CD4-positive, alpha-beta T cell (primary cell): ENCODE measurements around the gene SNX13. TPM values are rescaled to one million over a fixed set of nuclear protein-coding genes. Genes with fewer than 3 reads are reported as not detected.

Experiments used
- ATAC-seq: fragments of 200-7000 bp; cut with Tn5 transposase; one replicate; pipeline ENCODE4 v1.10.0; 2022; ENCODE audit warnings: mild to moderate bottlenecking; ENCODE audit not compliant: poor library complexity
- CTCF ChIA-PET: fragments of 350-600 bp; sonication (Branson Sonifier 250); formaldehyde crosslinking; loops from one replicate; lab custom pipeline; 2021; ENCODE audit warnings: antibody characterized with exemption, inconsistent platforms; lab: Charles Lee
- POLR2A ChIA-PET: fragments of 350-600 bp; sonication (Branson Sonifier 250); formaldehyde crosslinking; loops from one replicate; lab custom pipeline; 2021; ENCODE audit warnings: antibody characterized with exemption, inconsistent platforms; lab: Charles Lee
- DNase-seq, 14 experiments: peaks; one replicate each; pipeline ENCODE4 v3.0.0-alpha.2; 2013 to 2020; ENCODE audit warnings: mixed read lengths in 2 of 14
- H3K27ac ChIP-seq, 2 donors: one replicate each; pipeline versions ENCODE4 v1.5.1 to v1.7.0; 2013; ENCODE audit warnings: low read length in 2 of 2, low read depth in 1 of 2, mild to moderate bottlenecking in 1 of 2
- H3K27me3 ChIP-seq, 2 experiments: 1 replicate in 1 of 2; 2 replicates in 1 of 2; pipeline versions ENCODE4 v1.6.1 to v1.7.0; 2013; ENCODE audit warnings: low read length in 2 of 2, control low read depth in 1 of 2, mild to moderate bottlenecking in 1 of 2, moderate library complexity in 1 of 2; ENCODE audit not compliant: insufficient read depth in 2 of 2, control insufficient read depth in 1 of 2
- H3K36me3 ChIP-seq: one replicate; pipeline ENCODE4 v1.6.1; 2013; ENCODE audit warnings: low read length, control low read depth; ENCODE audit not compliant: insufficient read depth
- H3K4me1 ChIP-seq: one replicate; pipeline ENCODE4 v1.6.1; 2013; ENCODE audit warnings: low read length, control low read depth; ENCODE audit not compliant: insufficient read depth
- H3K4me3 ChIP-seq: one replicate; pipeline ENCODE4 v1.5.1; 2013; ENCODE audit warnings: mild to moderate bottlenecking, low read length, moderate library complexity
- H3K9me3 ChIP-seq, 2 experiments: 1 replicate in 1 of 2; 2 replicates in 1 of 2; pipeline versions ENCODE4 v1.6.1 to v1.7.0; 2013; ENCODE audit warnings: low read length in 2 of 2, mild to moderate bottlenecking in 2 of 2, control low read depth in 1 of 2, moderate library complexity in 1 of 2; ENCODE audit not compliant: control insufficient read depth in 1 of 2, insufficient read depth in 1 of 2
- H3K27ac Mint-ChIP-seq: one replicate; pipeline ENCODE4 v1.8.0; 2020; ENCODE audit warnings: mixed read lengths
- H3K27me3 Mint-ChIP-seq: one replicate; pipeline ENCODE4 v1.8.0; 2021; ENCODE audit warnings: mixed read lengths
- H3K36me3 Mint-ChIP-seq: one replicate; pipeline ENCODE4 v1.8.0; 2021; ENCODE audit warnings: low read depth, mixed read lengths
- H3K4me1 Mint-ChIP-seq: one replicate; pipeline ENCODE4 v1.8.0; 2021; ENCODE audit warnings: low read depth, mixed read lengths
- H3K4me3 Mint-ChIP-seq: one replicate; pipeline ENCODE4 v1.8.0; 2020; ENCODE audit warnings: mild to moderate bottlenecking, mixed read lengths
- H3K9me3 Mint-ChIP-seq: one replicate; pipeline ENCODE4 v1.8.0; 2020; ENCODE audit warnings: mixed read lengths
- intact Hi-C, 2 experiments: fragments of 100-400 bp; cut with DNase I in 1 of 2; cut with micrococcal nuclease in 1 of 2; formaldehyde crosslinking; loops; one replicate each; pipeline versions ENCODE4 v1.15.1 to v1.9.0; 2023 to 2025; cut with DNase I, micrococcal nuclease
- total RNA-seq, 174 experiments: library from RNA in 2 of 174; stranded (reverse) in 2 of 174; gene quantifications; one replicate each; pipeline ENCODE4 v1.2.3 and lab custom pipeline; 2021 to 2026
- TF ChIP-seq, protein P1 (sequence below): fragments of 200-600 bp; IDR thresholded peaks from one replicate; pipeline ENCODE4 v1.8.0; 2022; ENCODE audit warnings: antibody characterized with exemption, mild to moderate bottlenecking

The SNX13 gene
- total RNA-seq, 2 experiments from 2014 or later, result 24.0 to 25.8 TPM

DNA sequence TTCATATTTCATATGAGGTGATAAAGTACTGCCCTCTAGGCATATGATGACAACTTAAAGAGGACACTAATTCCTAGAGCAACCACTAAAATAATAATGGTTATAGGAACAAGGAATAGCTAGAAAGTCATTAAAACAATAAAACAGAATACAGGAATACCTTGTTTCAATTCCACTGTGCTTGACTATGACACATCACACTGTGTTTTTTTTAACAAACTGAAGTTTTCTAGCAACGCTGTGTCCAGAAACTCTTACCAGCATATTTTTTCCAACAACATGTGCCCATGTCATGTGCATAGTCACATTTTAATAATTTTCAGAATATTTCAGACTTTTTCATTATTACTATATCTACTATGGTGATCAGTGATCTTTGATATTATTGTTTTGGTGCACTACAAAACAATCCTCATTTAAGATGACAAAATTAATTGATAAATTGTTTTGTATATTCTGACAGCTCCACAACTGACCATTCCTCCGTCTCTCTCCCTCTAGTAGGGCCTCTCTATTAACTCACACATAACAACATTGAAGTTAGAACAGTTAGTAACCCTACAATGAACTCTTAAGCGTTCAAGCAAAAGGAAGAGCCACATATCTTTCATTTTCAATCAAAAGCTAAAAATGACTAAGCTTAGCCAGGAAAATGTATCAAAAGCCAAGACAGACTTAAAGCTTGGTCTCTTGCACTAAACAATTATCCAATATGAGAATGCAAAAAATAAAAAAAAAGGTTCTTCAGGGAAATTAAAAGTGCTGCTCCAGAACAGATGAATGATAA is 85.8 kb downstream of the SNX13 start:
- Histone ChIP-seq H3K27ac (no peak overlapping the region), H3K4me1 (no peaks in the 10 kb centered on the region), H3K36me3 (peaks cover 19% of the 10 kb centered on the region), H3K9me3 (peaks cover 0 to 6% of the 10 kb centered on the region in 2 experiments), H3K4me3 (no peak overlapping the region), H3K27me3 (no peaks in the 10 kb centered on the region)
- CTCF ChIA-PET, result no interaction called here
- H3K4me1 Mint-ChIP-seq, result peaks cover 15% of the 10 kb centered on the region
- peaks cover 79% of the 10 kb centered on the region for H3K36me3 Mint-ChIP-seq
- intact Hi-C loops, result no loop called here
- no peaks in the 10 kb centered on the region for H3K27me3 Mint-ChIP-seq
- ATAC-seq (no peak), DNase-seq (no peak)
- H3K9me3 Mint-ChIP-seq, result peaks cover 3% of the 10 kb centered on the region
- POLR2A ChIA-PET, result no interaction called here
- TF ChIP-seq, protein P1, sequence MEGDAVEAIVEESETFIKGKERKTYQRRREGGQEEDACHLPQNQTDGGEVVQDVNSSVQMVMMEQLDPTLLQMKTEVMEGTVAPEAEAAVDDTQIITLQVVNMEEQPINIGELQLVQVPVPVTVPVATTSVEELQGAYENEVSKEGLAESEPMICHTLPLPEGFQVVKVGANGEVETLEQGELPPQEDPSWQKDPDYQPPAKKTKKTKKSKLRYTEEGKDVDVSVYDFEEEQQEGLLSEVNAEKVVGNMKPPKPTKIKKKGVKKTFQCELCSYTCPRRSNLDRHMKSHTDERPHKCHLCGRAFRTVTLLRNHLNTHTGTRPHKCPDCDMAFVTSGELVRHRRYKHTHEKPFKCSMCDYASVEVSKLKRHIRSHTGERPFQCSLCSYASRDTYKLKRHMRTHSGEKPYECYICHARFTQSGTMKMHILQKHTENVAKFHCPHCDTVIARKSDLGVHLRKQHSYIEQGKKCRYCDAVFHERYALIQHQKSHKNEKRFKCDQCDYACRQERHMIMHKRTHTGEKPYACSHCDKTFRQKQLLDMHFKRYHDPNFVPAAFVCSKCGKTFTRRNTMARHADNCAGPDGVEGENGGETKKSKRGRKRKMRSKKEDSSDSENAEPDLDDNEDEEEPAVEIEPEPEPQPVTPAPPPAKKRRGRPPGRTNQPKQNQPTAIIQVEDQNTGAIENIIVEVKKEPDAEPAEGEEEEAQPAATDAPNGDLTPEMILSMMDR, result no peak
- H3K4me3 Mint-ChIP-seq, result no peak overlapping the region
- no peak overlapping the region for H3K27ac Mint-ChIP-seq

DNA sequence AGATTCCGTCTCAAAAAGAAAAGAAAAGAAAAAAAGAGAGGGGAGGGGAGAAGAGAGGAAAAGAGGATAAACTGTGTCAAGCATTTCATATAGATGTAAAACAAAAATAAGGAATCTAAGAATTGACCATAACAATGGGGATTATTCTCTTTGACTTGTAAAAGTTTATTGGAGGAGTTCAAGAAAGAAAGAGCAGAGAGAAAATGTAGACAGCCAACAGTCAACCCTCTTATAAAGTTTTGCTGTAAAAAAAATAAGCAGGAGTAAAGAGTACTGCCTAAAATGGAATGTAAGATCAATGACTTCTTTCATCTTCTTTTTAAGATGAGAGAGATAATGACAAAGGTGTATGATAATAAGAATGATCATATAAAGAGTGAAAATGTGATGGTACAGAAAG is 87.9 kb downstream of the SNX13 start:
- intact Hi-C loops, result no loop called here
- no peak for ATAC-seq
- POLR2A ChIA-PET, result no interaction called here

DNA sequence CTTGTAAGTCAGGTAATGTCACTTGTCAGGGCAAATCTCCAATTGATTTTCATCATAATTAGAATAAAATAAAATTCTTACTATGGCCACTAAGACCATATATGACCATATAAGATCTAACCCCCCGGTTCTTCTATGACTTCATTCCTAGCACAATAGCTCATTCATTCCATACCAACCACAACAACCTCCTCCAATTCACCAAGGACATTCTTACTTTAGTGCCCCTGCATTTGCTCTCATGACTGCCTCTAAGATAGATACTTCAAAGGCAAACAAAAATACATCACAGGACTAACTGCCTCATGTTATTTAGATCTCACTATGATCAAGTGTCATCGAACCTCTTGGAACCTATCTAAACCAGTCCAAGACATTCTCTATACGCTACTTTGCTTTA is 90.8 kb downstream of the SNX13 start:
- Mint-ChIP-seq H3K4me1 (peaks cover 18% of the 10 kb centered on the region), H3K4me3 (no peak overlapping the region), H3K27ac (no peak overlapping the region), H3K36me3 (peaks cover 77% of the 10 kb centered on the region), H3K27me3 (no peaks in the 10 kb centered on the region), H3K9me3 (no peaks in the 10 kb centered on the region)
- no peaks in the 10 kb centered on the region for H3K4me1 ChIP-seq
- POLR2A ChIA-PET, result no interaction called here
- ATAC-seq (no peak), DNase-seq (no peak)
- no peak overlapping the region for H3K4me3 ChIP-seq
- CTCF ChIA-PET, result no interaction called here
- H3K27me3 ChIP-seq, result no peaks in the 10 kb centered on the region
- no peak overlapping the region for H3K27ac ChIP-seq
- no peaks in the 10 kb centered on the region for H3K9me3 ChIP-seq
- TF ChIP-seq, protein P1, result no peak
- H3K36me3 ChIP-seq, result peaks cover 18% of the 10 kb centered on the region
- intact Hi-C loops, result loop anchor here in 1 of 2 experiments (10.0 kb wide), 1 partner anchor 85 kb away; no protein-coding TSS in a partner anchor

More for the DNA sequence above, 87.9 kb downstream of the SNX13 start:
- no peak overlapping the region for H3K27ac Mint-ChIP-seq
- no peak for DNase-seq
- no peaks in the 10 kb centered on the region for H3K4me1 ChIP-seq
- peaks cover 0 to 2% of the 10 kb centered on the region in 2 experiments for H3K9me3 ChIP-seq
- no peaks in the 10 kb centered on the region for H3K27me3 ChIP-seq
- no peaks in the 10 kb centered on the region for H3K27me3 Mint-ChIP-seq
- peaks cover 28% of the 10 kb centered on the region for H3K36me3 ChIP-seq
- H3K4me3 Mint-ChIP-seq, result no peak overlapping the region
- H3K27ac ChIP-seq, result no peak overlapping the region
- peaks cover 15% of the 10 kb centered on the region for H3K4me1 Mint-ChIP-seq
- TF ChIP-seq, protein P1, result no peak
- no peaks in the 10 kb centered on the region for H3K9me3 Mint-ChIP-seq
- H3K36me3 Mint-ChIP-seq, result peaks cover 79% of the 10 kb centered on the region
- H3K4me3 ChIP-seq, result no peak overlapping the region
- CTCF ChIA-PET, result no interaction called here
